OCI-LY3 (cell line): ENCODE data around the gene CCDC141.

Experiments
- EZH2phosphoT487 ChIP-seq: fragments of 200-600 bp; shearing (Covaris generic); IDR thresholded peaks from 2 replicates; pipeline ENCODE4 v1.6.1; 2018; ENCODE audit warnings: antibody characterized with exemption, mixed run types, low read depth
- TF ChIP-seq, protein P1 (sequence below): fragments of 200-600, 300-600 bp; sonication (generic); IDR thresholded peaks from 2 replicates; pipeline ENCODE4 v1.5.1; 2014; ENCODE audit warnings: antibody characterized with exemption, low read length, low read depth

GRCh38 chr2:178998539-178998938 is 51.4 kb downstream of the CCDC141 start:
- TF ChIP-seq, protein P1, sequence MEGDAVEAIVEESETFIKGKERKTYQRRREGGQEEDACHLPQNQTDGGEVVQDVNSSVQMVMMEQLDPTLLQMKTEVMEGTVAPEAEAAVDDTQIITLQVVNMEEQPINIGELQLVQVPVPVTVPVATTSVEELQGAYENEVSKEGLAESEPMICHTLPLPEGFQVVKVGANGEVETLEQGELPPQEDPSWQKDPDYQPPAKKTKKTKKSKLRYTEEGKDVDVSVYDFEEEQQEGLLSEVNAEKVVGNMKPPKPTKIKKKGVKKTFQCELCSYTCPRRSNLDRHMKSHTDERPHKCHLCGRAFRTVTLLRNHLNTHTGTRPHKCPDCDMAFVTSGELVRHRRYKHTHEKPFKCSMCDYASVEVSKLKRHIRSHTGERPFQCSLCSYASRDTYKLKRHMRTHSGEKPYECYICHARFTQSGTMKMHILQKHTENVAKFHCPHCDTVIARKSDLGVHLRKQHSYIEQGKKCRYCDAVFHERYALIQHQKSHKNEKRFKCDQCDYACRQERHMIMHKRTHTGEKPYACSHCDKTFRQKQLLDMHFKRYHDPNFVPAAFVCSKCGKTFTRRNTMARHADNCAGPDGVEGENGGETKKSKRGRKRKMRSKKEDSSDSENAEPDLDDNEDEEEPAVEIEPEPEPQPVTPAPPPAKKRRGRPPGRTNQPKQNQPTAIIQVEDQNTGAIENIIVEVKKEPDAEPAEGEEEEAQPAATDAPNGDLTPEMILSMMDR = no peak
- TF ChIP-seq EZH2phosphoT487 = no peak
